Heart right ventricle (tissue), 16 donors: ENCODE measurements around the gene ARL6IP4. TPM values are rescaled to one million over a fixed set of nuclear protein-coding genes. Genes with fewer than 3 reads are reported as not detected.

ENCODE experiments used
- ATAC-seq, 8 donors: fragments of 200-7000 bp; cut with Tn5 transposase; one replicate each; pipeline ENCODE4 v1.9.1; 2020; ENCODE audit warnings: mild to moderate bottlenecking in 8 of 8, moderate library complexity in 8 of 8, moderate number of reproducible peaks in 1 of 8
- DNase-seq, 2 donors: peaks; one replicate each; pipeline ENCODE4 v3.0.0-alpha.2; 2020
- H3K27ac ChIP-seq, 10 donors: fragments of 200-600 bp; sonication (generic) in 2 of 10; one replicate each; pipeline versions ENCODE4 v1.5.0 to v1.8.0; 2020 to 2022; ENCODE audit warnings: mild to moderate bottlenecking in 3 of 10
- H3K27me3 ChIP-seq, 7 donors: fragments of 200-600 bp; one replicate each; pipeline ENCODE4 v1.8.0; 2021 to 2022; ENCODE audit warnings: mild to moderate bottlenecking in 2 of 7
- H3K36me3 ChIP-seq, 9 donors: fragments of 200-600 bp; sonication (generic) in 1 of 9; one replicate each; pipeline versions ENCODE4 v1.5.0 to v1.8.0; 2020 to 2022; ENCODE audit warnings: mild to moderate bottlenecking in 2 of 9
- H3K4me1 ChIP-seq, 9 donors: fragments of 200-600 bp; sonication (generic) in 1 of 9; one replicate each; pipeline versions ENCODE4 v1.5.0 to v1.8.0; 2020 to 2022; ENCODE audit warnings: mild to moderate bottlenecking in 4 of 9
- H3K4me3 ChIP-seq, 10 donors: fragments of 200-600 bp; sonication (generic) in 2 of 10; one replicate each; pipeline versions ENCODE4 v1.5.0 to v1.8.0; 2020 to 2022; ENCODE audit warnings: mild to moderate bottlenecking in 7 of 10, moderate library complexity in 2 of 10
- H3K9me3 ChIP-seq, 11 donors: fragments of 200-600 bp in 10 of 11; sonication (generic) in 2 of 11; one replicate each; pipeline versions ENCODE4 v1.5.0 to v1.8.0; 2013 to 2022; ENCODE audit warnings: mild to moderate bottlenecking in 2 of 11, control low read depth in 1 of 11, moderate library complexity in 1 of 11
- WGBS, 2 donors: extraction: QIAGEN DNeasy Blood & Tissue Kit; methylation state at CpG; one replicate each; pipeline ENCODE4 v1.1.7; 2013; ENCODE audit warnings: inconsistent platforms in 1 of 2; 5-methylcytosine and 5-hydroxymethylcytosine counted together
- intact Hi-C, 10 donors: fragments of 100-400 bp; cut with DNase I; formaldehyde crosslinking; loops; one replicate each; pipeline versions ENCODE4 v1.11.1 to v1.14.2; 2022
- polyA plus RNA-seq, 2 donors: library from polyadenylated mRNA; stranded (reverse); fragments of 200-250 nt; gene quantifications; one replicate each; pipeline ENCODE4 v1.2.3, GENCODE V29; 2013
- total RNA-seq, 10 donors: library from RNA; stranded (reverse); fragmentation: NEBNext Ultra II Directional in 3 of 10; extraction: Animal tissue kit (Norgen Biotek cat#: 25700) in 3 of 10; gene quantifications; one replicate each; pipeline versions ENCODE4 v1.2.1 to v1.2.4, GENCODE V29; 2021 to 2023
- TF ChIP-seq, protein P1 (sequence below), 9 donors: fragments of 200-600 bp; sonication (generic) in 2 of 9; IDR thresholded peaks; one replicate each; pipeline versions ENCODE4 v1.5.0 to v1.8.0; 2021 to 2022; ENCODE audit warnings: antibody characterized with exemption in 9 of 9, mild to moderate bottlenecking in 5 of 9, moderate library complexity in 1 of 9
- donor health status: Arrhythmogenic right ventricular cardiomyopathy.
- donor health status: ischemic (EF 13 %, LVEDD 7.1; RV severe dilation, severe dysfunction).
- donor health status: healthy with polysubstance abuse.
- donor health status: DM: no; HTN: yes; CAD: no.
- donor health status: DM: no; HTN: no; CAD: no.
- donor health status: ischemic (EF 25% LVEDD 6.9; RV normal size, moderate dysfunction).
- donor health status: ischemic (EF 25% LVEDD 5.7; RV mildly dilated, moderate dysfunction).
- donor health status: healthy.
- donor health status: DM: yes; HTN: yes; CAD: no.
- donor health status: Ischemic cardiomyopathy.
- donor health status: ischemic (EF 35%, LVEDD 5.7; RV mildly dilated, moderate dysfunction).
- donor health status: nonischemic (EF 11% LVEDD 7.7; RV severe dilation, severe dysfunction).
- donor health status: DM: yes; HTN: yes; CAD: no.
- donor health status: PGD.
- donor health status: ischemic (EF 29% LVEDD 5.4; RV normal size, mild dysfunction).
- donor health status: nonischemic (EF 23%, LVEDD 6.1; RV moderate dilation, normal function).

Gene ARL6IP4
- total and polyA plus RNA-seq, 12 donors = 125 to 319 (median 145) TPM

DNA sequence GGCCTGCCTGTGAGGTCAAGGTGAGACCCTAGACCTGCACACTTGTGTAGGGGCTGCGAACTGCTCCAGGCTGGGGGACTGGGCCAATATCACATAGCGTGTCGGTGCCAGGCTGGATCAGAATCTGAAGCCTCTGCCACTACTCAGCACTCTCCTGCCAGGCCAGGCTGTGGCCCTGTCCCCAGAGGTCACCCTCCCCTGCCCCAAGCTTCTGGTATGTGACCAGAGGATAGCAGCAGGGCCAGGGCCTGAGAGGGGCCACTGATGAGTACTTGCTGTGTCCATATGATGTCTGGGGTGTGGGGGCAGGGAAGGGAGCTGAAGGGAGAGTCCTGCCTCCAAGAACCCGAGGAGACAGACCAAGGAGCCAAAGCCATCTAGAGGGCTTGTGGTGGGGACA, 17.8 kb downstream of the ARL6IP4 start:
- peaks cover 0 to 80% (median 10%) of the 10 kb centered on the region in 9 donors for H3K36me3 ChIP-seq
- H3K27ac ChIP-seq = no peak overlapping the region
- H3K9me3 ChIP-seq = no peaks in the 10 kb centered on the region
- no peak for DNase-seq
- TF ChIP-seq, protein P1, sequence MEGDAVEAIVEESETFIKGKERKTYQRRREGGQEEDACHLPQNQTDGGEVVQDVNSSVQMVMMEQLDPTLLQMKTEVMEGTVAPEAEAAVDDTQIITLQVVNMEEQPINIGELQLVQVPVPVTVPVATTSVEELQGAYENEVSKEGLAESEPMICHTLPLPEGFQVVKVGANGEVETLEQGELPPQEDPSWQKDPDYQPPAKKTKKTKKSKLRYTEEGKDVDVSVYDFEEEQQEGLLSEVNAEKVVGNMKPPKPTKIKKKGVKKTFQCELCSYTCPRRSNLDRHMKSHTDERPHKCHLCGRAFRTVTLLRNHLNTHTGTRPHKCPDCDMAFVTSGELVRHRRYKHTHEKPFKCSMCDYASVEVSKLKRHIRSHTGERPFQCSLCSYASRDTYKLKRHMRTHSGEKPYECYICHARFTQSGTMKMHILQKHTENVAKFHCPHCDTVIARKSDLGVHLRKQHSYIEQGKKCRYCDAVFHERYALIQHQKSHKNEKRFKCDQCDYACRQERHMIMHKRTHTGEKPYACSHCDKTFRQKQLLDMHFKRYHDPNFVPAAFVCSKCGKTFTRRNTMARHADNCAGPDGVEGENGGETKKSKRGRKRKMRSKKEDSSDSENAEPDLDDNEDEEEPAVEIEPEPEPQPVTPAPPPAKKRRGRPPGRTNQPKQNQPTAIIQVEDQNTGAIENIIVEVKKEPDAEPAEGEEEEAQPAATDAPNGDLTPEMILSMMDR (IDR thresholded peaks at IDR 0.05) = no peak
- H3K4me1 ChIP-seq = peaks cover 0 to 15% (median 9%) of the 10 kb centered on the region in 9 donors
- H3K4me3 ChIP-seq = no peak overlapping the region
- H3K27me3 ChIP-seq = no peaks in the 10 kb centered on the region
- no peak for ATAC-seq
- intact Hi-C loops = no loop called here
- 76 to 91% methylated on average over 4 of the region's 4 CpGs for WGBS, 2 donors

DNA sequence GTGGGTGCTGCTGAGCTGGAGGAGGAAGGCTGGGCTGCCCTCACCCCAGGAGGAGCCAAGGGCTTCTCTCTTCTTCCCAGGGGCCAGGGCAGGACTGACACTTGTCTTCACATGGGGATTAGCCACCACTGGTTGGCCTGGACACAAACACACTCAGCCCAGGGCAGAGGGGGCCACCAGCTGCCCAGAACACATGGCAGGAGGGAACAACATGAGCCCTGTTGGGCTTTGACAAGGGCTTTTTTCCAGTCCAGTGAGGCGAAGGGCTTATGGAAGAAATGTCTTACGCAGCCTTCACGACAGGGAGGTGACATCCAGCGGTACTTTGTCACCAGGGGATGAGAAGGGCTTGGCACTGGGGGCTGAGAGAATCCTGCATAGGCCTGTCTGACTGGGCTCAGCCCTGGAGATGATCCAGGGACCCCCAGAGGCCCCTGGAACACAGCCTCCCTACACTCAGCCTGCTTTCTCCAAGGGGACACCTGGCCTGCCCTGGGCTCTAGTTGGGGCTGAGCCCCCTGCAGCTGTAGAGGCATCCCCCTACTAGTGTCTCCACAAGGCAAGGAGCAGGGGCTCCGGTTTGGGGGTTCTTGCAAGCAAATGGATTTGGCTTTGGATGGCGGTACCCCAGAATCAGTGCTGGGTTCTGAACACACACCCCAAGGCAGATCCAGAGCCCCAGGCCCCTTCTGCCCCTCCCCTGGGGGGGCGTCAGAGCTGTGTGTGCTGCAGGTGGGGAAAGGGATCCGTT, 18.9 kb downstream of the ARL6IP4 start:
- H3K36me3 ChIP-seq = peaks cover 0 to 82% (median 12%) of the 10 kb centered on the region in 9 donors

DNA sequence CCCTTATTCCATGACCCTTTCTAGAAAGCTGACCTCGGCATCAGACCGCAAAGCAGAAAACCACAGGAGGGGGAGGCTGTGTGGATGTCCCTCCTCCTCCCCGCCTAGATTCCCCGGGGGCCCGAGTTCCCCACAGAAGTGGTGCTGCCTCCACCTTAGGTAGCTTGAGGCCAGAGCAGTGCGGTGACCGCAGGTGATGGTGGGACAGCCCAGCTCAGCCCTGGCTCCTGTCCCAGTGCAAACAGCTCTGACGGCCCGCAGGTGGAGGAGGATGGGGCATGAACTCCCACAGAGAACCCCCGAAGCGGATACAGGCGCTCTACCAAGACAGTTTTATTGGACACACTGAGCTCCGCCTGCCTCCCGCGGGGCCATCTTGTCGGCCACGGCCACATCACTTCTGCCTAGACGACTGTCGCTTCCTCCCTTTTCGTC, 19.5 kb downstream of the ARL6IP4 start:
- no peak for ATAC-seq
- no peak overlapping the region for H3K27ac ChIP-seq
- no peaks in the 10 kb centered on the region for H3K9me3 ChIP-seq
- H3K4me3 ChIP-seq = no peak overlapping the region
- DNase-seq = no peak
- H3K36me3 ChIP-seq = peaks cover 0 to 82% (median 15%) of the 10 kb centered on the region in 9 donors
- H3K4me1 ChIP-seq = peaks cover 0 to 15% (median 9%) of the 10 kb centered on the region in 9 donors
- TF ChIP-seq, protein P1 (IDR thresholded peaks at IDR 0.05) = no peak
- 85 to 87% methylated on average over 20 of the region's 20 CpGs for WGBS, 2 donors
- intact Hi-C loops = no loop called here
- no peaks in the 10 kb centered on the region for H3K27me3 ChIP-seq

More for the DNA sequence above, 18.9 kb downstream of the ARL6IP4 start:
- 90 to 91% methylated on average over 8 of the region's 8 CpGs for WGBS, 2 donors
- no peaks in the 10 kb centered on the region for H3K9me3 ChIP-seq
- DNase-seq (no peak), ATAC-seq (no peak)
- intact Hi-C loops = no loop called here
- no peak overlapping the region for H3K27ac ChIP-seq
- TF ChIP-seq, protein P1 (IDR thresholded peaks at IDR 0.05) = no peak
- no peak overlapping the region for H3K4me3 ChIP-seq
- H3K27me3 ChIP-seq = no peaks in the 10 kb centered on the region
- H3K4me1 ChIP-seq = peaks cover 0 to 15% (median 9%) of the 10 kb centered on the region in 9 donors

DNA sequence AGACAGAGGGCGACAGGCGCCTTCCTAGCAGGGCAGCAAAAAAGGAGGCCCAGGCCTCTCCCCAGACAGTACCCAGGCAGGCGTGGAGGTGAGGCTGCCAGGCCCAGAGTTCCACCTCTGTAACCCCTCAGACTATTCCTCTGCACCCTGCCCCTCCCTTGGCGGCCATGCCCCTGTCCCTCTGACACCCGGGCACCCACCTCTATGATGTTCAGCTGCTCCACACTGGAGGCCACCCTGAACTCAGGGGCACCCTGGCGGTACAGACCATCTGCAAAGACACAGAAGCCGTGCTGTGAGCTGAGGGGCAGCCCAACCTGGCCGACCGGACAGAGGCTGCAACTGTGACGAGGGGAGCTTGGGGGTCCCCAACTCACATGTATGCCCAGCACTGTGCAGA, 20.1 kb downstream of the ARL6IP4 start:
- peaks cover 0 to 11% (median 7%) of the 10 kb centered on the region in 9 donors for H3K4me1 ChIP-seq
- peaks cover 0 to 82% (median 15%) of the 10 kb centered on the region in 9 donors for H3K36me3 ChIP-seq
- WGBS, 2 donors = 95 to 97% methylated on average over 10 of the region's 10 CpGs
- TF ChIP-seq, protein P1 (IDR thresholded peaks at IDR 0.05) = no peak
- H3K9me3 ChIP-seq = no peaks in the 10 kb centered on the region
- H3K4me3 ChIP-seq = no peak overlapping the region
- ATAC-seq (no peak), DNase-seq (no peak)
- no peaks in the 10 kb centered on the region for H3K27me3 ChIP-seq
- no peak overlapping the region for H3K27ac ChIP-seq
- intact Hi-C loops = no loop called here
